NCI-H1694 (cell line): ENCODE measurements around the gene SHB.
A peak's percentile ranks its signal among the peaks of the same experiment; 100 is the strongest.

Experiments used
- DNase-seq: peaks from one replicate; lab custom pipeline; 2025; lab: John Stamatoyannopoulos, UW

The SHB gene

GRCh38 chr9:38088006-38088925 is 19.2 kb upstream of the SHB start:
- DNase-seq, result peak; percentile 33

- DNase-seq, result no peak
These were observed 17.5 kb upstream of the SHB start for GRCh38 chr9:38086496-38086895.

- no peak for DNase-seq
These were observed 16.3 kb upstream of the SHB start for GRCh38 chr9:38085308-38085707.

- DNase-seq, result no peak
These were observed 15.5 kb upstream of the SHB start for GRCh38 chr9:38084556-38084880.

- DNase-seq, result no peak
These were observed 15.0 kb upstream of the SHB start for GRCh38 chr9:38083858-38084555.

GRCh38 chr9:38082446-38083287 is 13.6 kb upstream of the SHB start:
- no peak for DNase-seq

- no peak for DNase-seq
These were observed 12.5 kb upstream of the SHB start for GRCh38 chr9:38081356-38082108.

- DNase-seq, result no peak
These were observed 10.5 kb upstream of the SHB start for GRCh38 chr9:38079461-38080031.

GRCh38 chr9:38075272-38075671 is 6.2 kb upstream of the SHB start:
- no peak for DNase-seq

GRCh38 chr9:38074441-38074961 is 5.5 kb upstream of the SHB start:
- DNase-seq, result no peak

GRCh38 chr9:38073882-38074281 is 4.9 kb upstream of the SHB start:
- DNase-seq, result no peak

- DNase-seq, result no peak
These were observed 2.6 kb upstream of the SHB start for GRCh38 chr9:38071470-38072134.

GRCh38 chr9:38067859-38068681 is 957 bp downstream of the SHB start:
- no peak for DNase-seq

- DNase-seq, result no peak
These were observed 1.8 kb downstream of the SHB start for GRCh38 chr9:38066914-38067858.

GRCh38 chr9:38066197-38066913 is 2.7 kb downstream of the SHB start:
- DNase-seq, result no peak

- no peak for DNase-seq
These were observed 3.5 kb downstream of the SHB start for GRCh38 chr9:38065369-38066075.

GRCh38 chr9:38064842-38065368 is 4.1 kb downstream of the SHB start:
- DNase-seq, result no peak
